Activated CD8-positive, alpha-beta memory T cell treated with anti-CD3 and anti-CD28 coated beads, Interleukin-2, amount 50 U/mL, for 24 hours (primary cell): ENCODE results near the gene PRR14L.
A peak's percentile ranks its signal among the peaks of the same experiment; 100 is the strongest.
"Not testable (repeated sequence)": the region's sequence is repeated elsewhere in the genome, so short reads cannot be mapped to it uniquely, and the experiment has no call there.

ENCODE experiments used
- DNase-seq: peaks from one replicate; pipeline ENCODE4 v3.0.0-alpha.2; 2020; ENCODE audit errors: extremely low read depth

The PRR14L gene

DNA sequence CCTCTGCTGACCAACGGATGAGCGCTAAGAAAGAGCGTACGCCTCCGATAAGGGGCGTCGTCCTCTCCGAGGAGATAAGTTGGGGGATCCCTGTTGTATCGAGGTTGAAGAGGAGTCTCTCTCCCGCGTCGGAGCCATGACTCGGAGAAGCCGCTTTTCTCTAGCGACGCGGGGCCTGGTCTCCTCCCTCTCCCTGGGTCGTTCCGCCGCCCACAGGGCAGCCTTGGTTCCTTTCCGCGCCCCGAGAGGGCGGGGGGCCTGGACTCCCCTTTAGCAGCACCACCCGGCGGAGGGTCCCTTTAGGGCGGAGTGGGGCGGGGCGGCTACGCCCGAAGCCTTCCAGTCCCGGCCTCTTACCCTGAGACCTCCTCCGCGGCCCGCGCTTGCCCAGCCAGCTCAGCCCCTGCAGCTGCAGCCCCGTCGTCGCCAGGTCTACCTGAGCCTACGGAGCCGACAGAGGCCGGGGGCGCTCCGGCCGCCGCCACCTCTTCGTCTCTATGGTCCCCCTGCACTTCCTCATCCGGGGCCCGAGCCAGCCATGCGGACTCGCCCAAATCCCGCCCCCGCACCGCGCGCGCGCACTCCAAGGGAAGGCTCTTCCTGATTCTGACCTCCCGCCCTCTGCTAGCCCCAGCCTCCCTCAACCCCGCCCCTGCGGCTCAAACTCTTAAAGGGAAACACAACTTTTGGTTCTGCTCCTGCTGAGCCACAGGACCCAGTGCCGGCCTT lies at the start of gene PRR14L:
TSS of gene PRR14L (minus strand) at position 497 of the 729 bp plus-strand sequence. CDS start 11,272 bp downstream, outside the sequence.
- peak; percentile 98 for DNase-seq

DNA sequence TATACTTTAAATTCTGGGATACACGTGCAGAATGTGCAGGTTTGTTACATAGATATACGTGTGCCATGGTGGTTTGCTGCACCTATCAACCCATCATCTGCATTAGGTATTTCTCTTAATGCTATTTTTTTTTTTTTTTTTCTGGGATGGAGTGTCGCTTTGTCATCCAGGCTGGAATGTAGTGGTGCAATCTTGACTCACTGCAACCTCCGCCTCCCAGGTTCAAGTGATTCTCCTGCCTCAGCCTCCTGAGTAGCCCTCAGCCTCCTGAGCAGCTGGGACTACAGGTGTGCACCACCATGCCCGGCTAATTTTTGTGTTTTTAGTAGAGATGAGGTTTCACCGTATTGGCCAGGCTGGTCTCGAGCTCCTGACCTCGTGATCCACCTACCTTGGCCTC lies 49.4 kb upstream of the PRR14L start:
- DNase-seq = not testable (repeated sequence)

DNA sequence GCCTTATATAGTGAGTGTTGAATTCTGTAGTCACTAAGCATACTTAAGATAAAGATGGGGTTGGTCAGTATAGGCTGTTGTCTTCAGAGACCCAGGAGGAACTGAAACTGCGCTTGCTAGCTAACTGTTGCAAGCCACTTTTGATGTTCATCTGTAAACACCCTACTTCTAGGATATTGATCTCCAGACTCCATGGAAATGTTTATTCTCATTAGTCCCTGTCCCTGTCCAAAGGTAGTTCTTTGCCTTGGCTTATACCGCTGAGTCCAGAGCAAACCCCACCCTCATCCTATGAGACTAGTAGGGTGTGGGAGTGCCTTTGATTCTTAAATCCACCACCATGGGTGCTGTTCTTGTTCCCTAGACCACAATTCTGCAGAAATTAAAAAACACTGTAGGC lies 40.3 kb upstream of the PRR14L start:
- DNase-seq = no peak

DNA sequence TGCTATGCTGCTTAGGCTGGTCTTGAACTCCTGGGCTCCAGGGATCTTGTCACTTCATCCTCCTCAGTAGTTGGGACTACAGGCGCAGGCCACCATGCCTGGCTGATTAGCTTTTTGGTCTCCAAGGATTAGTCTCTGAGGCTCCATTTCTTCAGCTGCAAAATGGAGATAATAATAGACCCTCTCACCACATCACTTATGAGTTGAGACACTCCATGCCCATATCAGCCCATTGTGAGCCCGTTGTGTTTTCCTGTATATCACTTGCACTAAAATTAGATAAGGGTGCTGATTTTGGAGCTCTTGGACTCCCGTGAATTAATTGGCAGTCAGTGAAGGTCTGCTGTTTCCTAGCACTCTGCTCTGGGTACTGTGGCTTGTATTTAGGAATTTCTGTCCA lies 39.9 kb upstream of the PRR14L start:
- no peak for DNase-seq

DNA sequence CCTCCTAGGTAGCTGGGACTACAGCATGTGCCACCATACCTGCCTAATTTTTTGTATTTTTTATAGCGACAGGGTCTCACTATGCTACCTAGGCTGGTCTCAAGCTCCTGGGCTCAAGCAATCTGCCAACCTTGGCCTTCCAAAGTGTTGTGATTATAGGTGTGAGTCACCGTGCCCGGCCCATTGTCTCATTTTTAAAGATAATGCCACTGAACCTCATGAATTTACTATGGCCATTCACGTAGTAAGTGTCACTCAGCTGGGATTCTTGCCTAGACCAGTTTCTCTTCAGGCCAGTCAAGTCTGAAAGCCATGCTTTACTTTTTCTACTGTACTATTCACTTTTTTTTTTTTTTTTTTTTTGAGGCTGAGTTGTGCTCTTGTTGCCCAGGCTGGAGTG lies 26.3 kb upstream of the PRR14L start:
- no peak for DNase-seq

DNA sequence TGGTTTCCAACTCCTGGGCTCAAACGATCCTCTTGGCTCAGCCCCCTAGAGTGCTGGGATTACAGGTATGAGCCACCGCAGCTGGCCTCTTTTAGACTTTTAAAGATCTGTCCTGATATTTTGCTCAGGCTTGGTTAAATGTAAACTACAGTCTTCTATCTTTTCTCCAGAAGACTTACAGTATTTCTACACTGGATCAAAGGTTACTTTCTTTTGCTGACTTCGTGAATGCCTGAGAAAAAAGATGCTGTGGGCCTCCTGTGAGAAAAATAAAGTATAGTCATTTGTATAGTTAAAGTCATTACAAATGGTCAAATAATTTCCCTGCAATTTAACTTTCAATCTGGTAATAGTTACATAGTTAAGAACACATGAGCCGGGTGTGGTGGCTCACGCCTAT lies 23.5 kb upstream of the PRR14L start:
- no peak for DNase-seq

DNA sequence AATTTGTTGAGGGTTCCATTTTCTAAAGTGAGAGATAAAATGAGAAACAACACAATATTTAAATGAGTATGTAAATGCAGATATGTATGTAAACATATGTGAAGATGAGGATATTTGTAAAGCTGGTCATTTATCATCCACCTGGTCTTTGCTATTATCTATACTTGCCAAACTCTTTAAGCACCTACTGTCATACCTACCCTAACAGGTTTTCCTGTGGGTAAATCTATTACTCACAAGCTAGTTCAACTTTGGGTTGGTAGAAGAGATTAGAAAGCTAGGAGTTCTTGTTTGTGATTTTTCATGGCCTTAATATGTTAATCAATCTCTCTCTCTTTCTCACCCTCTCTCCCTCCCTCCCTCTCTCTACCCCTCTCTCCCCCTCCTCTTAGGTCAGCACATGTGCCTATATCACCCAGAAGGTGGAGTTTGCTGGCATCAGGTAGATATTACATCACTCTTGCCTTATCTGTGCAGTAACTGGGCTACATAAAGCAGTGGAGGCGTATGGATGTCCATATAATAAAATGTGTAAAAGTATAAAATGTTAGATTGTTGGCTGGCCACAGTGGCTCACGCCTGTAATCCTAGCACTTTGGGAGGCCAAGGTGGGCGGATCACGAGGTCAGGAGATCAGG lies 18.6 kb upstream of the PRR14L start:
- DNase-seq = no peak

DNA sequence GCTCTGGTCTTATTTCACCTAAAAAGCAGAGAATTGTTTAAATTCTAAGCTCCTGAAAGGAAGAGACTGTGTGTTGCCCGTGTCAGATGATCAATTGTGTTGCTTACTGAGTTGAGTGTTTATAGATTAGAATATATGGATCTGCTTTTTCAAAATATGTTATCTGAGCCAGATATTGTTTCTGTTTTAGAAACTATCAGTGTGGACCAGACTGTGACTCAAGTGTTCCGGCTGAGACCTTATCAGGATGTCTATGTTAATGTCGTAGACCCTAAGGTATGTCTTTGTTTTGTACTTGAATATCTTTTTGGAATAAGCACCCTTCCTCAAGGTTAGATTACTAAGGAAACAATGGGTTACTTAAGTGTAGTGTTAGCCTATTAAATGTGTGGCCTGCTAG lies 14.9 kb upstream of the PRR14L start:
- no peak for DNase-seq

DNA sequence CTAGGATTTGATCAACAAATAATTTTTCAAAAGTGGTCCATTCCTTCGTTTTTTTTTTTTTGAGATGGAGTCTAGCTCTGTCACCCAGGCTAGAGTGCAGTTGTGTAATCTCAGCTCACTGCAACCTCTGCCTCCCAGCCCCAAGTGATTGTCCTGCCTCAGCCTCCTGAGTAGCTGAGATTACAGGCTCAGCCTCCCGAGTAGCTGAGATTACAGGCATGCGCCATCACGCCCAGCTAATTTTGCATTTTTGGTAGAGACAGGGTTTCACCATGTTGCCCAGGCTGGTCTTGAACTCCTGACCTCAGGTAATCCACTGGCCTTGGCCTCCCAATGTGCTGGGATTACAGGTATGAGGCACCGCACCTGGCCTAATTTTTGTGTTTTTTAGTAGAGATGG lies 8.9 kb upstream of the PRR14L start:
- DNase-seq = not testable (repeated sequence)

DNA sequence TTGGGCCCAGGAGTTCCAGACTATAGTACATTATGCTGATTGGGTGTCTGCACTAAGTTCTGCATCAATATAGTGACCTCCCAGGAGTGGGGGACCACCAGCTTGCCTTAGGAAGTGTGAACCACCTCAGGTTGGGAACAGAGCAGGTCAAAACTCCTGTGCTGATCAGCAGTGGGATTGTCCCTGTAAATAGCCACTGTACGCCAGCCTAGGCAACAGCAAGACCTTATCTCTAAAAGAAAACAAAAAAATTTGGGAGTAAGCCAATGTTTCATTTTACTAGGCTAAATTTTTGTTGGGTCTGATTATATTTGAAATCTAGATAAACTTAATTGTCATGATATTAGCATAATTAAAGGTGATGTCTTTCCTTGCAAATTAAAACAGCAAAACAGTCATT lies 7.3 kb upstream of the PRR14L start:
- no peak for DNase-seq

DNA sequence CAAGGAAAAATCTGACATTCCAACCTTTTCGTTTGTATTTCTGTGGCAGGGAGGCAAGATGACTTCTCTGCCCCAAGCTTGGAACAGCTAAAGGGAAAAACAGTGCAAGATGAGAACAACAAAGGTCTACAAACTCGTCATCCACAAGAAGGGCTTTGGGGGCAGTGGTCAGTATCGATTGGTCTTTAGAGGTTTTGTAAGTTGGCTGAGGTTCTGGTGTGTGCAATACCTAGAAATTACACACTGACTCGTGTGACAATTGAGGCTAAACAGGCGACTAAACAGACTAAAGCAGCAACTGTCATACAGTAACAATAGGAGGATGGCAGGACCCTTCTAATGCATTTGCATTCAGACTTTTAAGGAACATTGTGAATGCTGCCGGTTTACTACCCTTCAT lies 4.9 kb upstream of the PRR14L start:
- DNase-seq = no peak

DNA sequence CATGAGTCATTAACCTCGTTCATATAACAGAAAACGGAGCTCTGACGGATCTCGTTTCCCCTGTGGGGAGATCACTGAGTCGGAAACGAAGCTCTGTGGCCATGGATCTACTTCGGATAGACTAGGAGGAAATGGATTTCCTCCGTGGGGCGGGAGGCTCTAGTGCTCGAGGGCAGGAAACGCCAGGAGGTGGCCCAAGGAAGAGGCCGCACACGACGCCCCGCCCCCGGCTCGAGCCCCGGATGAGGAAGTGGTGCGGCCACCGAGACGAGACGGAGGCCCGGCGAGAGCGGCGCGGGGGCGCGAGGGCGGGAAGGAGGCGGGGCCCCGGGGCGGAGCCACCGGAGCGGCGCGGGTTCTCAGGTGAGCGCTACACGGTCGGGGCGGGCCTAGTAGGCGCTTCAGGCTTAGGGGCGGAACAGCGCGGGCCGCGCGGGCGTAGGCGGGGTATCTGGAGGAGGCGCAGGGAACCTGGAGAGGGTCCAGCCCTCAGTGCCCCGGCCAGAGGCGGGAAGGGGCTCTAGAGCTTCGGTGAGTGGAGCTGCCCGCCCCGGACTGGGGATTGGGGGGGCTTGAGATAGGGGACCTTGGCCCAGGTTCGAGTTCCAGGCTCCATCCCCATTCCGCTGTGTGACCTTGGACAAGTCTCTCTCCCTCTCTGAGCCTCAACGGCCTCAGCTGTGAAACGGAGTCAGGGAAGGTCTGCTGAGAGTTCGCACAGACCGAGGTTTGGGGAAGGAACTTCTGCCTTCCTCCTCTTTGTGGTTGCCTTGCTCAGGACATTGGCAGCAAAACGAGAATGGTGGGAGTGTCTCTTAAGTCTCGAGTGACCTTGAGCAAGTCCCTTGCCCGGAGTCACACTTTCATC lies 3.9 kb upstream of the PRR14L start, which contains the start of gene DEPDC5:
TSS of gene DEPDC5 (plus strand) at position 386 of the 868 bp plus-strand sequence. CDS start 903 bp downstream, outside the sequence.
- peak; percentile 83 for DNase-seq

DNA sequence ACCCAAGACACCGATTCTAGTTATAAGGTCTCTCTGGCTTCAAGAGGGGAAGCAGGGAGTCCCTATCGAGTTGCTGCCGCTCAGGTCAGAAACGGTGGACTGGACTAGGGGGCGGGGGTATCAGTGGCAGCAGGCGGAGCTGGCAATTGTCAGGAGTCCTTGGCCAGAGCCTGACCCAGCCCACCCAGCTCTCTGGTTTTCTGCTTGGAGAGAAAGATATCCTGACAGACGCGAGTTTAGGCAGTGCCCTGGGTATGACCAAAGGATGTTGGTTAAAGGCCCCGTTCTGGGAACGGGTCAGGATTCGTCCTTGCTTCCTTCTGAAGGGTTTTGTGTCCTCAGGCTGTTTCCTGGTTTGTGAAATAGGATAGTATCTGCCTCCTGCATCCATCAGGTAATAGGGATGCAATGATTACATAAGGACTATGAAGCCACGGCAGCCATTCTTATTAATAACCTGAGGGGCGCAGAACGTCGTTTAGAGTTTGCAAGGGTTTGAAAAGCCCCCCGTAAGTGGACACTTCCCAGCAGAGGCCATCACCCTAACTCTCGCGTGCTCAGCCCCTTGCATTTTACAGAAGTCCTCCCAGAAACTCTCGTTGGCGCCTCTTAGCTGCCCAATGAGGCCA lies 3.2 kb upstream of the PRR14L start:
- no peak for DNase-seq

DNA sequence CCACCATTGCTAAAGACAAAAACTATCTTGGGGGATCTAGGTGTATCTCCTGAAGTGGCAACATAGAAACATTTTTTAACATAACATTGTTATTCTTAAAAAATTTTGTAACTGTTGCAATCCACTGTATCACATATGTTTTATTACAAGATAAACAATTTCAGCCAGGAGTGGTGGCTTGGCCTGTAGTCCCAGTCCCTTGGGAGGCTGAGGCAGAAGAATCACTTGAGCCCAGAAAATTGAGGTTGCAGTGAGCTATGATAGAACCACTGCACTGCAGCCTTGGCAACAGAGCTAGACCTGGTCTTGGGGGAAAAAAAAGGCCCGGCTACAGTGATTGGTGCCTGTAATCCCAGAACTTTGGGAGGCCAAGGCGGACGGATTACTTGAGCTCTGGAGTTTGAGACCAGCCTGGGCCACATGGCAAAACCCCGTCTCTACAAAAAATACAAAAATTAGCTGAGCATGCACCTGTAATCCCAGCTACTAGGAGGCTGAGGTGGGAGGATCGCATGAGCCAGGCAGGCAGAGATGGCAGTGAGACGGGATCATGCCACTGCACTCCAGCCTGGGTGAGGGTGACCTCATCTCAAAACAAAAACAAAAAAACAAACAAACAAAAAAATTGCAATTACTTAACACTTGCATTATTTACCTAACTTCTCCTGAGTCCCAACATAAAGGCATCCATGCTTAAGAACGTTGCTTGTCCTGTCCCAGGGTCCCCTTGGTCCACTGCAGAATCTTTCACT lies 2.3 kb upstream of the PRR14L start:
- no peak for DNase-seq

DNA sequence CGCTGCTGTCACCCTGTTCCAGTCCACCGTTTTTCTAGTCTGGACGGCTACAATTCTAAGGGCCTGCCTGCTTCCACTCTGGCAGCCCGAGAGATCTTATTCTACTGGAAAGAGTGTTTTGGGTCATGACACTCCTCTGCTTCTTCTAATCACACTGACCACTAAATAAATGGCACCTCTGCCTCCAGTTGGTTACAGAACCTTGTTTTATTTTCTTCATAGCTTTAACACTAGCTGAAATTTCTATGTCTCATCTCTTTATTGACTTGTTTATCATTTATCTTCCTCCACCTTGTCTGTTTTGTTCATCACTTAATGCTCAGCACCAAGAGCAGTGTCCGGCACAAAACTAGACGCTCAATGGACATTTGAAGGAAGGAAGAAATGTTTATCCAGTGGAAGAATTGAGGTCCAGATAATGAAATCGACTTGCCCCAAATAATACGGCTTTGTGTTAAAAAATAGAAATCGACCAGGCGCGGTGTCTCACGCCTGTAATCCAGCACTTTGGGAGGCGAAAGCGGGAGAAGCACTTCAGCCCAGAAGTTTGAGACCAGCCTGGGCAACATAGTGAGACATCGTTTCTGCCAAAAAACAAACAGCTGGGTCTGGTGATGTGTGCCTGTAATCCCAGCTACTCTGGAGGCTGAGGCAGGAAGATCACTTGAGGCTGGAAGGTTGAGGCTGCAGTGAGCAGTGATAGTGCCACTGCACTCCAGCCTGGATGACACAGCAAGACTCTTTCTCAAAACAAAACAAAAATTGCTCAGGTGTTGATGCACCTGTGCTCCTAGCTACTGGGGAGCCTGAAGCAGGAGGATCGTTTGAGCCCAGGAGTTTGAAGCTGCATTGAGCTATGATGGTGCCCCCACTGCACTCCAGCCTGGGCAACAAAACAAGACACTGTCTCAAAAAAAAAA lies 693 bp upstream of the PRR14L start:
- no peak for DNase-seq

DNA sequence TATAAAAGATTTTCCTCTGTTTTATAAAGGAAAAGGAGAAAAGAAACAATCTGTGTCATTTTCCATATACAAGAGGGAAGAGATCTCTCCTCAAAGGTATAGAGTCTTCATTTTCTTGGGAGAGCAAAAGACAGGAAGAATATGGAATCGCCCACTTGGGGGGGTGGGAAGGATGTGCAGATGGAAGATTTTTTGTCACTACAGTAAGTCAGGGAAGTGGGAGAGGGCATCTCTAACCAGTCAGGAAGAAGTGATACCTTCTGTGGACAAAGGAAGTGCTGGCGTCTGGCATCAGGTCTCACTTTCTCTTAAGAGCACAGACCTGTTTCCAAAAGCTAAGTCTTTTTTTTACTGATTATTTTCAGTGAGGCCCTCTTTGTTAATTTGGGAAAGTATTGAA lies 1.4 kb downstream of the PRR14L start:
- no peak for DNase-seq

DNA sequence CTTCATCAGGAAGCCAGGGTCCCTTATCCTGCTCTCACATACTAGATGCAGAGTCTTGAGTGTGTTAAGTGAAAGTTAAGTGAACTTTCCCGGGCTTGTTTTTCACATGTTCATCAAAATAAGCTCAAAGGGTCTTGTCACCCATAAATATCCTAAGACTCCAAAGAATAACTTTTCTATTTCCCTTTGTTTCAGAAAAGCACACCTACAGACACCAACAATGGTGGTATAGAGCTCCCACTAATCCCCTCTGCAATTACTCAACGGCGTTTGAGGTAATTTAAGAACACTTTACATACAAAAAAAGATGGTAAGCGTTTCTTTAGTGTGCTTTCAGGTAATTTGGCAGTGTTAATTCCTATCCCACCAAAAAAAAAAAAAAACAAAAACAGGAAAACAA lies 2.5 kb downstream of the PRR14L start:
- DNase-seq = no peak

DNA sequence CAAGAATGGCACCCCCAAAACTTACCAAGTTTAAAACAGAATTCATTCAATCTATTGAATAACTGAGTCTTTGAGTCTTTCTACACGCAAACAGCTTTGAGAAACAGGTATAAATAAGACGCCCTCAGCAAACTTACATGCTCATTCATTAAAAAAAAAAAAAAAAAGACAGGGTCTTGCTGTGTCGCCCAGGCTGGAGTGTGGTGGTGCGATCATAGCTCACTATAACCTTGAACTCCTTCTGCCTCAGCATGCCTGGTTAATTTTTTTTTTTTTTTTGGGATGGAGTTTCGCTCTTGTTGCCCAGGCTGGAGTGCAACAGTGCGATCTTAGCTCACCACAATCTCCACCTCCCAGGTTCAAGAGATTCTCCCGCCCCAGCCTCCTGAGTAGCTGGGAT lies 6.1 kb downstream of the PRR14L start:
- DNase-seq = no peak

DNA sequence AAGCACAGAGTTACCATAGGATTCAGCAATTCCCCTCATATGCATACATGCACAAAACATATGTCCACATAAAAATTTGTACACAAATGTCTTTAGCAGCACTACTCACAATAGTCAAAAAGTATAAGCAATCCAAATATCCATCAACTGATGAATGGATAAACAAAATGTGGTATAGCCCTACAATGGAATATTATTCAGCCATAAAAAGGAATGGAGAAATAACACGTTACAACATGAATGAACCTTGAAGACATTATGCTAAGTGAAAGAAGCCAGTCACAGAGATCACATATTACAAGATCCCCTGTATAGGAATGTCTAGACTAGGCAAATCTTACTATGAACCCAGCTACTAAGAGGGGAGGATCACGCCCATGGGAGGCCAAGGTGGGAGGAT lies 7.2 kb downstream of the PRR14L start:
- no peak for DNase-seq

DNA sequence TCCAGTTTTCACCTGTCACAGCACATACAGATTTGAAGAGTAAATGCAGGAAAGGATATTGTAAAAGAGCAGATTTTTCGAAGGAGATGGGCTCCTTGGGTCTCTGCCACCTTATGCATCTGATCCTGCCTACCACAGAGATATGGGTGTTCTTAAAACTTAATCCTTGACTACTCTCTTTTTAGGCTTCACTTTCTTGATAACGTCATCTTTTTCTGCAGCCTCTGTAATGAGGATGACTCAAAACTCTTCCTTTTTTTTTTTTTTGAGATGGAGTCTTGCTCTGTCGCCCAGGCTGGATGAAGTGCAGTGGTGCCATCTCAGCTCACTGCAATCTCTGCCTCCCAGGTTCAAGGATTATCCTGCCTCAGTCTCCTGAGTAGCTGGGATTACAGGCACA lies 7.8 kb downstream of the PRR14L start:
- no peak for DNase-seq
